Measurements from ENCODE around the gene ZNF530. TPM values are rescaled to one million over a fixed set of nuclear protein-coding genes. Genes with fewer than 3 reads are reported as not detected.

The ZNF530 gene
- polyA plus RNA-seq, 3 donors, result 0.72 to 1.3 (median 0.84) TPM

DNA sequence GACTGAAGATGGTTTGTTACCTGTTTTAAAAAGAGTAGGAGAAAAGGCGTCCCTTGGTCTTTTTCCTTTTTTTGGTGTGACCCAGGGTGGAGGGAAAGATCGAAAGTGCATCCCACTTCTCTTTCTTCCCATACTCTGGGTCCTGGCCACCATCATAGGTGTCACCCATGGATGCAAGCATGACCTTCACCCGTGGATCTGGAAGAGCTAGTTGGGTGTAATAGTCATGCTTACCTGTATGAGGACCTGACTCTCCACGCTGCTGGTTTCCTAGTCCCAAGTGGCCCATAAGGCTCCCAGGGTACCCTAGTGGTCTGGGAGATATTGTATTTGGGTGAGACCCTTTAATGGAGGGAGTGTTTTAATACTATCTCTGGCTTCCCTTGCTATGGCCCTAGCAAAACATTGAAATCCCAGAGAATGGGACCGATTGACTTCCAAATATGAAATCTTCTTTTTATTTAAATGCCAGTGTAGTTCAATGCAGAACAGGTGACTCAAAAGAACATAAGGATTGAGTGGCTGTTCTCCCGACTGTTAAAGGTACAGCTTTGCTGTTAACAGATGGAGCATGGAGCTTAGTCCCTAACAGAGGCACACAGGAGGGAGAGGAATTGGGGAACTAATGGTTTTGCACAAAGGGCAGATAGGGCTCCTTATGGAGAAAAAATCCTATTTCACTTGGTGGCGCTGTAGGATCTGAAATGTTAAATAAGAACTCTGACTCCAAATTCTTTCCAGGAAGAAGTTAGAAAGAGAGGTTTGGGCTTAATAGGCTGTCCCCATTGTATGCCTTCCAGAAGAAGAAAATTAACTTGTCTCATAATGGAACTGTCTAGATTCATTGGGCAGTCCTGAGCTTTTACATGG, 33.1 kb upstream of the ZNF530 start:
- Histone ChIP-seq H4K20me1 (ENCODE audit: insufficient read depth, low read length) (no peaks in the 10 kb centered on the region), H3K9ac (ENCODE audit: insufficient read depth, low read length, poor library complexity, severe bottlenecking) (no peak overlapping the region), H3K4me3 (replicated peaks in 1 of 3; ENCODE audit: low read depth in 2 of 3, low read length in 3 of 3) (peak overlapping the region in 1 of 3 experiments; percentile 40), H3K9me3 (replicated peaks in 1 of 2; ENCODE audit: control insufficient read depth in 1 of 2, insufficient read depth in 1 of 2, low read length in 2 of 2) (peaks cover 74 to 99% of the 10 kb centered on the region in 2 donors), H3K4me1 (ENCODE audit: control insufficient read depth in 1 of 2, insufficient read depth in 2 of 2, low read length in 2 of 2) (no peaks in the 10 kb centered on the region), H3K79me2 (ENCODE audit: insufficient read depth, low read length) (no peaks in the 10 kb centered on the region), H3K27me3 (ENCODE audit: control insufficient read depth in 2 of 2, insufficient read depth in 2 of 2, low read length in 2 of 2) (no peaks in the 10 kb centered on the region), H3K4me2 (replicated peaks; ENCODE audit: extremely low read depth, low read length, poor library complexity, severe bottlenecking) (no peak overlapping the region), H3K27ac (ENCODE audit: low read depth in 1 of 2, low read length in 2 of 2) (no peak overlapping the region), H2AFZ (ENCODE audit: insufficient read depth, low read depth, low read length, poor library complexity, severe bottlenecking) (no peak overlapping the region), H3K36me3 (replicated peaks in 1 of 2; ENCODE audit: control insufficient read depth in 1 of 2, insufficient read depth in 2 of 2, low read length in 2 of 2) (peaks cover 0 to 6% of the 10 kb centered on the region in 2 donors)
- Mint-ChIP-seq H3K27me3 (ENCODE audit: low read depth in 3 of 3) (peaks cover 0 to 4% (median 0%) of the 10 kb centered on the region in 3 donors), H3K27ac (no peak overlapping the region), H3K36me3 (no peaks in the 10 kb centered on the region), H3K9me3 (peaks cover 63 to 98% (median 96%) of the 10 kb centered on the region in 7 donors), H3K4me3 (no peak overlapping the region), H3K4me1 (no peaks in the 10 kb centered on the region)
- DNase-seq, result no peak
- TF ChIP-seq, protein P1, sequence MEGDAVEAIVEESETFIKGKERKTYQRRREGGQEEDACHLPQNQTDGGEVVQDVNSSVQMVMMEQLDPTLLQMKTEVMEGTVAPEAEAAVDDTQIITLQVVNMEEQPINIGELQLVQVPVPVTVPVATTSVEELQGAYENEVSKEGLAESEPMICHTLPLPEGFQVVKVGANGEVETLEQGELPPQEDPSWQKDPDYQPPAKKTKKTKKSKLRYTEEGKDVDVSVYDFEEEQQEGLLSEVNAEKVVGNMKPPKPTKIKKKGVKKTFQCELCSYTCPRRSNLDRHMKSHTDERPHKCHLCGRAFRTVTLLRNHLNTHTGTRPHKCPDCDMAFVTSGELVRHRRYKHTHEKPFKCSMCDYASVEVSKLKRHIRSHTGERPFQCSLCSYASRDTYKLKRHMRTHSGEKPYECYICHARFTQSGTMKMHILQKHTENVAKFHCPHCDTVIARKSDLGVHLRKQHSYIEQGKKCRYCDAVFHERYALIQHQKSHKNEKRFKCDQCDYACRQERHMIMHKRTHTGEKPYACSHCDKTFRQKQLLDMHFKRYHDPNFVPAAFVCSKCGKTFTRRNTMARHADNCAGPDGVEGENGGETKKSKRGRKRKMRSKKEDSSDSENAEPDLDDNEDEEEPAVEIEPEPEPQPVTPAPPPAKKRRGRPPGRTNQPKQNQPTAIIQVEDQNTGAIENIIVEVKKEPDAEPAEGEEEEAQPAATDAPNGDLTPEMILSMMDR (IDR thresholded peaks at IDR 0.05), result no peak
- intact Hi-C loops (cut with micrococcal nuclease), result no loop called here
- WGBS (ENCODE audit: insufficient coverage), result 58% methylated on average over 2 of the region's 7 CpGs

DNA sequence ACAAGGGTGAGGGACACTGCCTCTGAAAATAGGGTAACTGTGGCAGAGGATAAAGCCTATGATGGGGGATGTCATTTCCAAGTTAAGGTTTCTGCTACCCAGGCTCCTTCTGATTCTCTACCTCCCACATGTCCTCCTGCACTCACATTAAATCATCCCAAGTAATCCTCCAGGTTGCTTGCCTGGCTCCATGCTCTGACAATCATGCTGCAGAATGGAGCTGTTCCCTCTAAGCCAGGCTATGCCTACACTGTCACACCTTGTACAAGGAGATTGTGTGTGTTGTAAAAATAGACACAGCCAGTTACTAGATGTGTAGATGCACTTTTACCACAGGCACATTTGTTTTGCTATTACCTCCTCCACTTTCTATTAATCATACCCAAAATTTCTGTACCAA, 29.0 kb upstream of the ZNF530 start:
- Histone ChIP-seq H3K9me3 (replicated peaks in 1 of 2; ENCODE audit: control insufficient read depth in 1 of 2, insufficient read depth in 1 of 2, low read length in 2 of 2) (peaks cover 90 to 99% of the 10 kb centered on the region in 2 donors), H4K20me1 (ENCODE audit: insufficient read depth, low read length) (no peaks in the 10 kb centered on the region), H3K4me3 (replicated peaks in 1 of 3; ENCODE audit: low read depth in 2 of 3, low read length in 3 of 3) (peak overlapping the region in 1 of 3 experiments; percentile 54), H3K27me3 (ENCODE audit: control insufficient read depth in 2 of 2, insufficient read depth in 2 of 2, low read length in 2 of 2) (no peaks in the 10 kb centered on the region), H3K36me3 (replicated peaks in 1 of 2; ENCODE audit: control insufficient read depth in 1 of 2, insufficient read depth in 2 of 2, low read length in 2 of 2) (peaks cover 31 to 46% of the 10 kb centered on the region in 2 donors), H3K79me2 (ENCODE audit: insufficient read depth, low read length) (no peaks in the 10 kb centered on the region), H2AFZ (ENCODE audit: insufficient read depth, low read depth, low read length, poor library complexity, severe bottlenecking) (no peak overlapping the region), H3K4me2 (replicated peaks; ENCODE audit: extremely low read depth, low read length, poor library complexity, severe bottlenecking) (no peak overlapping the region), H3K9ac (ENCODE audit: insufficient read depth, low read length, poor library complexity, severe bottlenecking) (no peak overlapping the region), H3K4me1 (ENCODE audit: control insufficient read depth in 1 of 2, insufficient read depth in 2 of 2, low read length in 2 of 2) (no peaks in the 10 kb centered on the region), H3K27ac (ENCODE audit: low read depth in 1 of 2, low read length in 2 of 2) (no peak overlapping the region)
- Mint-ChIP-seq H3K4me3 (no peak overlapping the region), H3K4me1 (no peaks in the 10 kb centered on the region), H3K36me3 (peaks cover 35 to 39% of the 10 kb centered on the region in 2 donors), H3K9me3 (peaks cover 82 to 100% (median 99%) of the 10 kb centered on the region in 7 donors), H3K27ac (no peak overlapping the region), H3K27me3 (ENCODE audit: low read depth in 3 of 3) (peaks cover 0 to 1% (median 0%) of the 10 kb centered on the region in 3 donors)
- intact Hi-C loops (cut with micrococcal nuclease), result loop anchor here in 1 of 2 donors (10.0 kb wide), 1 partner anchor 46 kb away; the partner anchor contains the start of gene ZNF549
- DNase-seq, result no peak
- TF ChIP-seq, protein P1 (IDR thresholded peaks at IDR 0.05), result no peak

All from CD14-positive monocyte (primary cell).